Osteocyte (in vitro differentiated cells): ENCODE measurements around the gene DUSP28. TPM values are rescaled to one million over a fixed set of nuclear protein-coding genes. Genes with fewer than 3 reads are reported as not detected.

Experiments
- DNase-seq: peaks from one replicate; pipeline ENCODE4 v3.0.0; 2021; ENCODE audit warnings: mixed read lengths; ENCODE audit not compliant: unreplicated experiment; ENCODE audit errors: extremely low spot score
- H3K27ac Mint-ChIP-seq: one replicate; pipeline ENCODE4 v1.8.0; 2021; ENCODE audit warnings: mild to moderate bottlenecking, mixed read lengths; ENCODE audit not compliant: unreplicated experiment
- H3K27me3 Mint-ChIP-seq: one replicate; pipeline ENCODE4 v1.8.0; 2021; ENCODE audit warnings: mixed read lengths; ENCODE audit not compliant: unreplicated experiment
- H3K36me3 Mint-ChIP-seq: one replicate; pipeline ENCODE4 v1.8.0; 2021; ENCODE audit warnings: mixed read lengths; ENCODE audit not compliant: unreplicated experiment
- H3K4me1 Mint-ChIP-seq: one replicate; pipeline ENCODE4 v1.8.0; 2021; ENCODE audit warnings: mixed read lengths; ENCODE audit not compliant: unreplicated experiment
- H3K4me3 Mint-ChIP-seq: one replicate; pipeline ENCODE4 v1.8.0; 2021; ENCODE audit warnings: mild to moderate bottlenecking, moderate library complexity, mixed read lengths; ENCODE audit not compliant: unreplicated experiment
- H3K9me3 Mint-ChIP-seq: one replicate; pipeline ENCODE4 v1.8.0; 2021; ENCODE audit warnings: mixed read lengths; ENCODE audit not compliant: unreplicated experiment
- CTCF ChIP-seq: fragments of 200-600 bp; sonication (generic); IDR thresholded peaks from 2 replicates; pipeline ENCODE4 v1.5.0; 2021; ENCODE audit warnings: antibody characterized with exemption, mild to moderate bottlenecking, moderate library complexity
- total RNA-seq: library from RNA; stranded (reverse); gene quantifications from 2 replicates; pipeline ENCODE4 v1.2.1, GENCODE V29; 2021

Gene DUSP28
- total RNA-seq, 1 donor from 2014 or later = 5.9 TPM

GRCh38 chr2:240572141-240573031 is 12.2 kb downstream of the DUSP28 start:
- H3K27me3 Mint-ChIP-seq = no peaks in the 10 kb centered on the region
- H3K36me3 Mint-ChIP-seq = no peaks in the 10 kb centered on the region
- no peak for TF ChIP-seq CTCF
- peaks cover 21% of the 10 kb centered on the region for H3K4me1 Mint-ChIP-seq
- no peak overlapping the region for H3K27ac Mint-ChIP-seq
- H3K4me3 Mint-ChIP-seq = no peak overlapping the region
- DNase-seq = no peak
- no peaks in the 10 kb centered on the region for H3K9me3 Mint-ChIP-seq

GRCh38 chr2:240573071-240573515 is 12.9 kb downstream of the DUSP28 start:
- Mint-ChIP-seq H3K27ac (no peak overlapping the region), H3K4me3 (no peak overlapping the region), H3K36me3 (no peaks in the 10 kb centered on the region), H3K9me3 (no peaks in the 10 kb centered on the region), H3K27me3 (no peaks in the 10 kb centered on the region), H3K4me1 (peaks cover 16% of the 10 kb centered on the region)
- TF ChIP-seq CTCF = no peak
- DNase-seq = no peak

GRCh38 chr2:240573516-240574385 is 13.6 kb downstream of the DUSP28 start:
- peaks cover 16% of the 10 kb centered on the region for H3K4me1 Mint-ChIP-seq
- H3K27ac Mint-ChIP-seq = no peak overlapping the region
- no peaks in the 10 kb centered on the region for H3K36me3 Mint-ChIP-seq
- H3K27me3 Mint-ChIP-seq = no peaks in the 10 kb centered on the region
- H3K4me3 Mint-ChIP-seq = no peak overlapping the region
- DNase-seq = no peak
- no peaks in the 10 kb centered on the region for H3K9me3 Mint-ChIP-seq
- TF ChIP-seq CTCF = no peak

GRCh38 chr2:240574386-240575100 is 14.4 kb downstream of the DUSP28 start:
- DNase-seq = no peak
- Mint-ChIP-seq H3K27ac (no peak overlapping the region), H3K4me3 (no peak overlapping the region)

More at GRCh38 chr2:240574386-240575100, 14.4 kb downstream of the DUSP28 start:
- no peaks in the 10 kb centered on the region for H3K36me3 Mint-ChIP-seq
- no peaks in the 10 kb centered on the region for H3K9me3 Mint-ChIP-seq
- peaks cover 12% of the 10 kb centered on the region for H3K4me1 Mint-ChIP-seq
- no peaks in the 10 kb centered on the region for H3K27me3 Mint-ChIP-seq
- no peak for TF ChIP-seq CTCF
